ENCODE measurements around the gene TTC9. TPM values are rescaled to one million over a fixed set of nuclear protein-coding genes. Genes with fewer than 3 reads are reported as not detected.
A peak's percentile ranks its signal among the peaks of the same experiment; 100 is the strongest.
"Not testable (repeated sequence)": the region's sequence is repeated elsewhere in the genome, so short reads cannot be mapped to it uniquely, and the experiment has no call there.

The TTC9 gene
- total RNA-seq, 1 experiment from 2014 or later, result 0.68 TPM

DNA sequence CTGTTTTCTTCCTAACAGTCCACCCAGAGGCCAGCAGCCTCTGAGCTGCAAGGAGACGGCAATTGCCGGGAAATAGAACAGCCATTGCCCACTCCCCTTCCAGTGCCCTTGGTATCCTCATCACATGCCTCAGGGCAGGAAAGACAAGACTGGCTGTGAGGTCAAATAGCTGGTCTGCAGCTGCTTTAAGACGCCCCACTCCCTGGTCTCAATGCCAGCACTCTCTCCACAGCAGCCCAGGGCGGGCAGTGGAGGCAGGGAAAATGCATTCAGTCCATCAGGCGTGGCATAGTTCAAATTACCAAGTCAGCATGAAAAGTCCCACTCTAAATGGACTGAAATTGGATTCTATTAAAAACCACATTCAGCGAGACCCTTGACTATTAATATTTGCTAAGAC, 35.6 kb downstream of the TTC9 start:
- no peak for DNase-seq (ENCODE audit: low spot score)

DNA sequence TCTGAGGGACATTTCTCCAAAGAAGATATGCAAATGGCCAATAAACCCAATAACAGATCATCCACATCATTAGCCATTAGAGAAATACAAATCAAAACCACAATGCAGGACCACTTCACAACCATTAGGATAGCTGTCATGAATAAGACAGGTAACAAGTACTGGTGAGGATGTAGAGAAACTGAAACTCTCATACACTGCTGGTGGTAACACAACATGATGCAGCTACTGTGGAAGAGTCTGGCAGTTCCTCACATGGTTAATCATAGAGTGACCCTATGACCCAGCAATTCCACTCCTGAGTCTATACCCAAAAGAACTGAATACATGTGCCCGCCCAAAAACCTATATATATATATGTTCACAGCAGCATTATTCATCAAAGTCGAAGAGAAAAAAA, 39.0 kb downstream of the TTC9 start:
- no peak for DNase-seq (ENCODE audit: low spot score)

- DNase-seq (ENCODE audit: low spot score), result no peak
Measured at GRCh38 chr14:70683983-70684382, 42.3 kb downstream of the TTC9 start.

- no peak for DNase-seq (ENCODE audit: low spot score)
Measured at GRCh38 chr14:70685474-70686197, 43.9 kb downstream of the TTC9 start.

- no peak for DNase-seq (ENCODE audit: low spot score)
Measured at GRCh38 chr14:70692210-70692609, 50.5 kb downstream of the TTC9 start.

DNA sequence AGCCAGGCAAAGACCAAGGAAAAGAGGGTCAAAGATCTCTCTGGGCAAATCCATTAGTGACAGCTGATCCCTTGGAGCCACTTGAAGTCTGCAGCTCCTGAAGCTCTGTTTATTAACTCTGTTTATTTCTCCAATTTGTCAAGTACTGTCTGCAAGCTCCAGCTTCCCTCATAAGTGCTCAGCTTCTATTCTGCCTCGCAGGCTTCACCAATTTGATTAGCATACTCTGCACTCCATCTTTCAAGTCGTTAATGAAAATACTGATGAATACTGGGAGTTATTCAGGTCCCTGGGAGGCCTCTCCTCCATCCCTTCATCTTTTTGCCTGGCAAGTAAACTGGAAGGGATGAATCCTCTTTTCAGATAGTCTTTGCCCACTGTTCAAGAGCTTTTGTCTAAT, 54.3 kb downstream of the TTC9 start:
- DNase-seq (ENCODE audit: low spot score), result no peak

DNA sequence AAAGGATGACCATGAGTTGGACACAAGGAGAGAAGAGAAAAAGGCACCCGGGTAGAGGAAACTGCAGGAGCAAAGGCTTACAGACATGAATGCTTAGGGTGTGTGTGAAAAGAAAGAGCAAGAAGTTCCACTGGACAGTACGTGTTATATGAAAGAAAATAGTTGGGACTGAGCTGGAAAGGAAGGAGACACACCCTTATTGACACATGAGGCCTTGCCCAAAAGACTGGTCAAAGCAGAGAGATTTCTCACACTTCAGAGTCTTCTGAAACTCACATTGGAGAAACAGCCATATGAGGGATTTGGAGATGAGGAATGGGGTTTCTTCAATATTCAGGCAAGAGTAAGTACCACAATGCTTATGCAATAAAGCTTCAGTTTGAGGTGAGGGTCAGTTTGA, 56.0 kb downstream of the TTC9 start:
- no peak for DNase-seq (ENCODE audit: low spot score)

GRCh38 chr14:70698288-70698687, 56.6 kb downstream of the TTC9 start:
- peak; percentile 59 for DNase-seq (ENCODE audit: low spot score)

- no peak for DNase-seq (ENCODE audit: low spot score)
Measured at GRCh38 chr14:70699646-70700045, 57.9 kb downstream of the TTC9 start.

DNA sequence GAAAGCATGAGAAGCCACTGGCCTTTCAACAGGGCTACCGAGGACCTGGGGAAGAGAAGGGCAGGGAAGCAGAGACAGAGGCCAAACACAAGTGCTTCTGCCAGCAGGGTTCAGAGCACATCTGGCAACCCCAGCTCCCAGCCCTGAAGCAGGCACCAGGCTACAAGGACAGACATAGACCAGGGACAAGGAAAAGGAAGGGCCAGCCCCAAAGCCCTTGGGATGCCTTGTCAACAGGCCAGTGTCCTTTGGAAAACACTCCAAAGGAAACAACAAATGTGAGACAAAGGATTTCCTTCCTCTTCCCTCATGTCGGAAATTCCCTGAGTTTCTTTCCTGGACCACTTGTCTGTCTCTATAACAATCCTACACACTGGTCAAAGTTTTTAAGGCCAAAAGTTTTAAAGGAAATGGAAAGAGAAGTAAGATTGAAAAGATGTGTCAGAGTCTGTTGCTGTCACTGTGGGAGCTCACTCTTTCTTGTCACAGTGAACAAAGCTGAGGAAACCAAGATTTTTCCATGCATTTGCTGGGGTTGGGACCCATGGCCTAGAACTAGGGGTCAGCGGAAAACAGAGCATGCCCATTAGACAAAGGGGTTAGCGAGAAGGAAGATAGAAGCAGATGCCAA, 59.4 kb downstream of the TTC9 start:
- DNase-seq (ENCODE audit: low spot score), result no peak

DNA sequence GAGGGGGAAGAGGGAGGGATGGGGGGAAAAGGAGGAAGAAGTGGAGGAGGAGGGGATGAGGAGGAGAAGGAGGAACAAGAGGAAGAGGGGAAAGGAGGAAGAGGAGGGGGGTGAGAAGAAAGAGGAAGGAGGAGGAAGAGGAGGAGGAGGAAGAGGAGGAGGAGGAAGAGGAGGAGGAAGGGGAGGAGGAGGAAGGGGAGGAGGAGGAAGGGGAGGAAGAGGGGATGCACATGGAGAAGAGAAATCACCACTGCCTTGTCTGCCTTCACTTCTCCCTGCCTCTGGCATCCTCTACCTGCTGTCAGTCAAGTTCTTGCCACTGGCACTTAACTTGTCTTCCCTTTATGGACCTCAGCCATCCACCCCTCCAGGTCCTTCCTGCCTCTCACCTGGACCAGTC, 59.9 kb downstream of the TTC9 start:
- no peak for DNase-seq (ENCODE audit: low spot score)

DNA sequence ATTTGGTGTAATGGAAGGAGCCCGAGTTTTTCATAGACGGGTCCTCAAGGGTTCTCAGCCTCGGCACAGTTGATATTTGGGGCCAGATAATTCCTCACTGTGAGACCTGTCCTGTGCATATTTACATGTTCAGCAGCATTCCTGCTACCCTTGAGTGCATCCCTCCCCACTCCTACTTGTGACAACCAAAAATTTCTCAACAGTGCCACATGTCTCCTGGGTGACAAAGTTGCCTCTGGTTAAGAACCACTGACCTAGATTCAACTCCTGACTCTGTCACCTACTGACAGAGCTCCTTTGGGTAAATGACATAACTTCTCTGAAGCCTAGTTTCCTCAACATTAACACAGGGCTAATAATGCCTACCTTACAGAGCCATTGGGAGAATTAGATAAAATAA, 60.4 kb downstream of the TTC9 start:
- DNase-seq (ENCODE audit: low spot score), result no peak

GRCh38 chr14:70703621-70704168, 62.0 kb downstream of the TTC9 start:
- not testable (repeated sequence) for DNase-seq (ENCODE audit: low spot score)

DNA sequence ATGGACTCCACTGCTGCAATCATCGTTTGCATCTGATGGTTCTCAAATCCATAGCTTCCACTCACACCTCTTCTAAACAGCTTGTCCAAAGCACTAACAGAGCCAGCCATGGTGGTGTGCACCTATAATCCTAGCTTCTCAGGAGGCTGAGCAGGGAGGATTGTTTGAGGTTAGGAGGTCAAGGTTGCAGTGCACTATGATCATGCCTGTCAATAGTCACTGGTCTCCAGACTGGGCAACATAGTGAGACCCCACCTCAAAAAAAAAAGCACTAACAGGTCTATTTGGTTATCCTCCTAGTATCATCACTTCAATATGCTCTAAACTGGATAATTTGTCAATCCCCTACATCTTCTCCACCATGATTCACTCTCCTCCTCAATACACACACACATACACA, 63.2 kb downstream of the TTC9 start:
- no peak for DNase-seq (ENCODE audit: low spot score)

GRCh38 chr14:70706177-70706576, 64.5 kb downstream of the TTC9 start:
- DNase-seq (ENCODE audit: low spot score), result no peak

DNA sequence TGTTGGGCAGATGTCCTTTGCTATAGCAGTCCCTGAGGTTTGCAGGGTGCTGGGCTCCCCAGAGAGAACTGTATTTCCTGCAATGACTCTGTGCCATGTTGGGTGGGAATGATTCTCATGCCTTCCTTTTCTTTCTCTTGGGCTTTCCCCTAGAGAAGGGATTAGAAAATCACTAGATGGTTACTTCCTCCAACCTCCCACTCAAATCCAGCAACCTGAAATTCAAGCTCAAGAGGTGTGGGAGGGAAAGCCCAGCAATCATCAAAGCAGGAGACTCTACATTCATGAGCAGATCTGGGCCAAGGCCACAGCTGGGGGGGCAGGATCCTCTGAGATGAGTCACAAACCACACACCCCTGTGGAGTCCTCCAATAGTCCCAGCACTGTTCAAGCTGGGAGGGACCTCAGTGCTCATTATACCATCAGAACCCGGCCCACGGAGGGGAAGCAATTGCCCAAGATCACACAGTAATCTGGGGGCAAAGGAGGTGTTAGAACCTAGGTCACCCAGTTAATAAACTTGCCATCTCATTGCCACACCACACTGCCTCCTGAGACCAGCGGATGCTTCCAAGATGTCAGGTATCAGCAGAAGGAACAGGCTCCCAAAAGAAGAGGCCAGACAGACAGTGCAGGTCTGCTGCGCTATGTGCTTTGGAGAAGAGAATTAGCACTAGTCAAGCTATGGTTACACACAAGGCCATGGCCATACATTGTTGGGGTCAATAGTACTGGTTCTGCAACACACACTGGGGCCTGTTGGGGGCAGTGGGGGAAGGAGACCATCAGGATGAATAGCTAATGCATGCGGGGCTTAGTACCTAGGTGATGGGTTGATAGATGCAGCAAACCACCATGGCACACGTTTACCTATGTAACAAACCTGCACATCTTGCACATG, 65.7 kb downstream of the TTC9 start:
- peak; percentile 66 for DNase-seq (ENCODE audit: low spot score)

- no peak for DNase-seq (ENCODE audit: low spot score)
Measured at GRCh38 chr14:70708717-70709570, 67.2 kb downstream of the TTC9 start.

GRCh38 chr14:70709726-70710382, 68.1 kb downstream of the TTC9 start:
- no peak for DNase-seq (ENCODE audit: low spot score)

- DNase-seq (ENCODE audit: low spot score), result no peak
Measured at GRCh38 chr14:70711451-70711850, 69.7 kb downstream of the TTC9 start.

- no peak for DNase-seq (ENCODE audit: low spot score)
Measured at GRCh38 chr14:70713096-70713495, 71.4 kb downstream of the TTC9 start.

GRCh38 chr14:70713511-70713916, 71.8 kb downstream of the TTC9 start:
- no peak for DNase-seq (ENCODE audit: low spot score)
